Measurements from ENCODE around the gene GTF2F2. TPM values are rescaled to one million over a fixed set of nuclear protein-coding genes. Genes with fewer than 3 reads are reported as not detected.

Gene GTF2F2
- total RNA-seq, 3 donors from 2014 or later (not counting 1 experiment from before 2014, with no cell fraction given) = 13.6 to 16.4 (median 15.7) TPM

- Mint-ChIP-seq H3K27ac (no peak overlapping the region), H3K27me3 (ENCODE audit: low read depth in 2 of 2) (no peaks in the 10 kb centered on the region), H3K4me3 (no peak overlapping the region), H3K4me1 (peaks cover 0 to 12% of the 10 kb centered on the region in 2 donors), H3K36me3 (no peaks in the 10 kb centered on the region), H3K9me3 (no peaks in the 10 kb centered on the region)
- Histone ChIP-seq H3K27me3 (ENCODE audit: control insufficient read depth, insufficient read depth, low read length) (no peaks in the 10 kb centered on the region), H3K4me3 (ENCODE audit: low read length) (no peak overlapping the region), H3K4me1 (ENCODE audit: control insufficient read depth, insufficient read depth, low read length) (no peaks in the 10 kb centered on the region), H3K9me3 (ENCODE audit: control insufficient read depth, insufficient read depth, low read length) (no peaks in the 10 kb centered on the region), H3K27ac (ENCODE audit: low read length) (no peak overlapping the region), H3K36me3 (ENCODE audit: control insufficient read depth, insufficient read depth, low read length) (no peaks in the 10 kb centered on the region)
- WGBS (ENCODE audit: insufficient coverage) = 98% methylated on average over 5 of the region's 5 CpGs
- ATAC-seq (no peak), DNase-seq (no peak)
- intact Hi-C loops (cut with micrococcal nuclease) = no loop called here
- TF ChIP-seq, protein P1, sequence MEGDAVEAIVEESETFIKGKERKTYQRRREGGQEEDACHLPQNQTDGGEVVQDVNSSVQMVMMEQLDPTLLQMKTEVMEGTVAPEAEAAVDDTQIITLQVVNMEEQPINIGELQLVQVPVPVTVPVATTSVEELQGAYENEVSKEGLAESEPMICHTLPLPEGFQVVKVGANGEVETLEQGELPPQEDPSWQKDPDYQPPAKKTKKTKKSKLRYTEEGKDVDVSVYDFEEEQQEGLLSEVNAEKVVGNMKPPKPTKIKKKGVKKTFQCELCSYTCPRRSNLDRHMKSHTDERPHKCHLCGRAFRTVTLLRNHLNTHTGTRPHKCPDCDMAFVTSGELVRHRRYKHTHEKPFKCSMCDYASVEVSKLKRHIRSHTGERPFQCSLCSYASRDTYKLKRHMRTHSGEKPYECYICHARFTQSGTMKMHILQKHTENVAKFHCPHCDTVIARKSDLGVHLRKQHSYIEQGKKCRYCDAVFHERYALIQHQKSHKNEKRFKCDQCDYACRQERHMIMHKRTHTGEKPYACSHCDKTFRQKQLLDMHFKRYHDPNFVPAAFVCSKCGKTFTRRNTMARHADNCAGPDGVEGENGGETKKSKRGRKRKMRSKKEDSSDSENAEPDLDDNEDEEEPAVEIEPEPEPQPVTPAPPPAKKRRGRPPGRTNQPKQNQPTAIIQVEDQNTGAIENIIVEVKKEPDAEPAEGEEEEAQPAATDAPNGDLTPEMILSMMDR (IDR thresholded peaks at IDR 0.05) = no peak
These were observed 107.7 kb downstream of the GTF2F2 start for GRCh38 chr13:45228002-45228401.

DNA sequence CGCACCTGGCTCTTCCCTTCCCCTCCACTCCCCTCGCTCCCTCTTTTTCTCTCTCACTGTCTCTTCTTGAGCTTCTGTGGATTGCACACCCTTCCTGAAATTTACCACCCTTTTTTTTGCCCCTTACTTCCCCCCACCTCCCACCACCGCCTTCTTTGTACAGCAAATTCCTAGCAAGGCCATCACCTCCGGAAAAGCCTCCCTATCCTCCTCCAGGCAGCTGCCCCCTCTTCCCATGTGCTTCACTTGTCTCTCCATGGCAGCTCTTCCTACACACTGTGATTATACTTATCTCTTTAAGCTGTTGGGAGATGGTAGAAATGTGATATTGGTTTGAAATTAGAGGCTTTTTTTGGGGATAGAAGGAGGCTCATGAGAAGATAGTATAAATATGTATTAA is 108.9 kb downstream of the GTF2F2 start:
- no peak for DNase-seq
- ATAC-seq = no peak
- Mint-ChIP-seq H3K36me3 (no peaks in the 10 kb centered on the region), H3K27ac (no peak overlapping the region), H3K9me3 (no peaks in the 10 kb centered on the region), H3K4me1 (peaks cover 0 to 12% of the 10 kb centered on the region in 2 donors), H3K4me3 (no peak overlapping the region), H3K27me3 (ENCODE audit: low read depth in 2 of 2) (no peaks in the 10 kb centered on the region)
- Histone ChIP-seq H3K36me3 (ENCODE audit: control insufficient read depth, insufficient read depth, low read length) (no peaks in the 10 kb centered on the region), H3K4me1 (ENCODE audit: control insufficient read depth, insufficient read depth, low read length) (no peaks in the 10 kb centered on the region), H3K27ac (ENCODE audit: low read length) (no peak overlapping the region), H3K27me3 (ENCODE audit: control insufficient read depth, insufficient read depth, low read length) (no peaks in the 10 kb centered on the region), H3K9me3 (ENCODE audit: control insufficient read depth, insufficient read depth, low read length) (no peaks in the 10 kb centered on the region), H3K4me3 (ENCODE audit: low read length) (no peak overlapping the region)
- TF ChIP-seq, protein P1 (IDR thresholded peaks at IDR 0.05) = no peak
- intact Hi-C loops (cut with micrococcal nuclease) = no loop called here
- WGBS (ENCODE audit: insufficient coverage) = 97% methylated on average over 4 of the region's 4 CpGs

- Histone ChIP-seq H3K4me1 (ENCODE audit: control insufficient read depth, insufficient read depth, low read length) (no peaks in the 10 kb centered on the region), H3K4me3 (ENCODE audit: low read length) (no peak overlapping the region), H3K27ac (ENCODE audit: low read length) (no peak overlapping the region), H3K36me3 (ENCODE audit: control insufficient read depth, insufficient read depth, low read length) (no peaks in the 10 kb centered on the region), H3K9me3 (ENCODE audit: control insufficient read depth, insufficient read depth, low read length) (no peaks in the 10 kb centered on the region), H3K27me3 (ENCODE audit: control insufficient read depth, insufficient read depth, low read length) (no peaks in the 10 kb centered on the region)
- H3K27ac Mint-ChIP-seq = no peak overlapping the region
- no peak overlapping the region for H3K4me3 Mint-ChIP-seq
- no peaks in the 10 kb centered on the region for H3K9me3 Mint-ChIP-seq
- DNase-seq (no peak), ATAC-seq (no peak)
- H3K27me3 Mint-ChIP-seq (ENCODE audit: low read depth in 2 of 2) = no peaks in the 10 kb centered on the region
- H3K36me3 Mint-ChIP-seq = no peaks in the 10 kb centered on the region
- intact Hi-C loops (cut with micrococcal nuclease) = no loop called here
- 97% methylated on average over 3 of the region's 4 CpGs for WGBS (ENCODE audit: insufficient coverage)
- H3K4me1 Mint-ChIP-seq = peaks cover 0 to 6% of the 10 kb centered on the region in 2 donors
- TF ChIP-seq, protein P1 (IDR thresholded peaks at IDR 0.05) = no peak
These were observed 111.0 kb downstream of the GTF2F2 start for GRCh38 chr13:45231305-45231704.

DNA sequence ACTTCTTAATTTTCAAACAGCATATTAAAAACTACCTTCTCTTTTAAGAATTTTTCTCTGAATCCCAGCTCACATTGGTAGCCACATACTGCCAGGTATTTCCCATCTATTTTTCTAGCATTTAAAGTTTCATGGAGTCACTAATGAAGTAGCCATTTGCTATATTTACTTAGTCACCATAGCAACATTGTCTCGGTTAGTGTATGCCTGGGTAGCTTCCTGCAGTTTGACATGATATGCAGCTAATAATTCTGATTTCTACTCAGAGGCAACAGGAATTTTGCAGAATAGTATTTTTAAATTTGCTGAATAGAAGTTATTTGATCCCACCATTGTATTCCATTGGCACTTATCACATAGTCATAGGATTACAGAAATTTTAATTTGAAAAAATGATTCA is 111.4 kb downstream of the GTF2F2 start:
- TF ChIP-seq, protein P1 (IDR thresholded peaks at IDR 0.05) = no peak
- no peak overlapping the region for H3K4me3 Mint-ChIP-seq
- no peak overlapping the region for H3K4me3 ChIP-seq (ENCODE audit: low read length)
- no peaks in the 10 kb centered on the region for H3K27me3 Mint-ChIP-seq (ENCODE audit: low read depth in 2 of 2)
- no peaks in the 10 kb centered on the region for H3K36me3 ChIP-seq (ENCODE audit: control insufficient read depth, insufficient read depth, low read length)
- H3K4me1 ChIP-seq (ENCODE audit: control insufficient read depth, insufficient read depth, low read length) = no peaks in the 10 kb centered on the region
- DNase-seq (no peak), ATAC-seq (no peak)
- no peaks in the 10 kb centered on the region for H3K9me3 ChIP-seq (ENCODE audit: control insufficient read depth, insufficient read depth, low read length)
- H3K4me1 Mint-ChIP-seq = peaks cover 0 to 6% of the 10 kb centered on the region in 2 donors
- H3K27ac Mint-ChIP-seq = no peak overlapping the region
- H3K27ac ChIP-seq (ENCODE audit: low read length) = no peak overlapping the region
- intact Hi-C loops (cut with micrococcal nuclease) = no loop called here
- 86% methylated on average over 1 of the region's 1 CpG for WGBS (ENCODE audit: insufficient coverage)
- H3K36me3 Mint-ChIP-seq = no peaks in the 10 kb centered on the region
- no peaks in the 10 kb centered on the region for H3K27me3 ChIP-seq (ENCODE audit: control insufficient read depth, insufficient read depth, low read length)
- no peaks in the 10 kb centered on the region for H3K9me3 Mint-ChIP-seq
